SK-N-SH treated with all-trans-retinoic acid at 6 μM for 48 hours (cell line): ENCODE data around the gene GPRIN1.
"Not testable (repeated sequence)": the region's sequence is repeated elsewhere in the genome, so short reads cannot be mapped to it uniquely, and the experiment has no call there.

Experiments used
- ATAC-seq: fragments of 200-7000 bp; cut with Tn5 transposase; 3 replicates; pipeline ENCODE4 v1.9.1; 2020; ENCODE audit warnings: mild to moderate bottlenecking, moderate library complexity
- BACH2 ChIP-seq: fragments of 250-450 bp; sonication (Bioruptor Pico); IDR thresholded peaks from 2 replicates; pipeline ENCODE4 v1.9.0; 2021; ENCODE audit warnings: mild to moderate bottlenecking, borderline replicate concordance
- CSDC2 ChIP-seq: fragments of 250-450 bp; sonication (Bioruptor Pico); IDR thresholded peaks from 2 replicates; pipeline ENCODE4 v1.5.0; 2020; ENCODE audit warnings: mild to moderate bottlenecking, moderate library complexity
- ESRRG ChIP-seq: fragments of 250-450 bp; sonication (Bioruptor Pico); IDR thresholded peaks from 2 replicates; pipeline ENCODE4 v1.6.1; 2021; ENCODE audit warnings: mild to moderate bottlenecking
- GLIS3 ChIP-seq: fragments of 250-450 bp; sonication (Bioruptor Pico); IDR thresholded peaks from 2 replicates; pipeline ENCODE4 v1.5.0; 2020; ENCODE audit warnings: mild to moderate bottlenecking, moderate library complexity
- ISL1 ChIP-seq: fragments of 250-450 bp; sonication (Bioruptor Pico); IDR thresholded peaks from 2 replicates; pipeline ENCODE4 v2.1.2; 2022; ENCODE audit warnings: mild to moderate bottlenecking, moderate library complexity
- OSR1 ChIP-seq: fragments of 250-450 bp; sonication (Bioruptor Pico); IDR thresholded peaks from 2 replicates; pipeline ENCODE4 v1.8.0; 2022; ENCODE audit warnings: moderate library complexity, mild to moderate bottlenecking, inconsistent platforms
- PPARA ChIP-seq: fragments of 250-450 bp; sonication (Bioruptor Pico); IDR thresholded peaks from 2 replicates; pipeline ENCODE4 v1.5.0; 2020; ENCODE audit warnings: mild to moderate bottlenecking, borderline replicate concordance
- RARB ChIP-seq: fragments of 250-450 bp; sonication (Bioruptor Pico); IDR thresholded peaks from 2 replicates; pipeline ENCODE4 v1.8.0; 2021; ENCODE audit warnings: mild to moderate bottlenecking, moderate library complexity
- SNAI2 ChIP-seq: fragments of 250-450 bp; sonication (Bioruptor Pico); IDR thresholded peaks from 2 replicates; pipeline ENCODE4 v1.5.0; 2020; ENCODE audit warnings: mild to moderate bottlenecking, moderate library complexity
- TCF4 ChIP-seq: fragments of 250-450 bp; sonication (Bioruptor Pico); IDR thresholded peaks from 2 replicates; pipeline ENCODE4 v1.8.0; 2021; ENCODE audit warnings: mild to moderate bottlenecking, moderate library complexity, borderline replicate concordance
- TOX ChIP-seq: fragments of 250-450 bp; sonication (Bioruptor Pico); IDR thresholded peaks from 2 replicates; pipeline ENCODE4 v1.8.0; 2021; ENCODE audit warnings: mild to moderate bottlenecking, moderate library complexity, borderline replicate concordance
- ZC3H10 ChIP-seq: fragments of 250-450 bp; sonication (Bioruptor Pico); IDR thresholded peaks from 2 replicates; pipeline ENCODE4 v1.5.1; 2021; ENCODE audit warnings: mild to moderate bottlenecking, moderate library complexity
- ZFP3 ChIP-seq: fragments of 250-450 bp; sonication (Bioruptor Pico); IDR thresholded peaks from 2 replicates; pipeline ENCODE4 v1.5.0; 2020; ENCODE audit warnings: mild to moderate bottlenecking, moderate library complexity
- ZFP30 ChIP-seq: fragments of 450-650 bp; formaldehyde crosslinking; IDR thresholded peaks from 2 replicates; pipeline ENCODE4 v1.5.0; 2022; ENCODE audit warnings: mild to moderate bottlenecking, moderate library complexity
- ZNF565 ChIP-seq: fragments of 450-650 bp; formaldehyde crosslinking; conservative IDR thresholded peaks from 2 replicates; pipeline ENCODE4 v1.5.0; 2020; ENCODE audit warnings: low read depth, mild to moderate bottlenecking, moderate library complexity
- ZNF70 ChIP-seq: fragments of 450-650 bp; formaldehyde crosslinking; IDR thresholded peaks from 2 replicates; pipeline ENCODE4 v1.5.0; 2020; ENCODE audit warnings: mild to moderate bottlenecking, moderate library complexity
- ZNF8 ChIP-seq: fragments of 450-650 bp; formaldehyde crosslinking; IDR thresholded peaks from 2 replicates; pipeline ENCODE4 v1.5.0; 2020; ENCODE audit warnings: mild to moderate bottlenecking, moderate library complexity
- TF ChIP-seq, protein P1 (sequence below): fragments of 250-450 bp; sonication (Bioruptor Pico); IDR thresholded peaks from 2 replicates; pipeline ENCODE4 v1.5.1; 2020; ENCODE audit warnings: low read depth, mild to moderate bottlenecking, moderate library complexity
- TF ChIP-seq, protein P2 (sequence below): fragments of 250-450 bp; sonication (Bioruptor Pico); IDR thresholded peaks from 2 replicates; pipeline ENCODE4 v1.8.0; 2021; ENCODE audit warnings: low read depth, mild to moderate bottlenecking, moderate library complexity, borderline replicate concordance
- TF ChIP-seq, protein P3 (sequence below): fragments of 250-450 bp; sonication (Bioruptor Pico); IDR thresholded peaks from 2 replicates; pipeline ENCODE4 v1.5.1; 2021; ENCODE audit warnings: mild to moderate bottlenecking, moderate library complexity
- TF ChIP-seq, protein P4 (sequence below): fragments of 250-450 bp; sonication (Bioruptor Pico); IDR thresholded peaks from 2 replicates; pipeline ENCODE4 v1.8.0; 2020; ENCODE audit warnings: mild to moderate bottlenecking, moderate library complexity, borderline replicate concordance
- TF ChIP-seq, protein P5 (sequence below): fragments of 250-450 bp; sonication (Bioruptor Pico); IDR thresholded peaks from 2 replicates; pipeline ENCODE4 v1.5.0; 2020; ENCODE audit warnings: mild to moderate bottlenecking, moderate library complexity

Gene GPRIN1

DNA sequence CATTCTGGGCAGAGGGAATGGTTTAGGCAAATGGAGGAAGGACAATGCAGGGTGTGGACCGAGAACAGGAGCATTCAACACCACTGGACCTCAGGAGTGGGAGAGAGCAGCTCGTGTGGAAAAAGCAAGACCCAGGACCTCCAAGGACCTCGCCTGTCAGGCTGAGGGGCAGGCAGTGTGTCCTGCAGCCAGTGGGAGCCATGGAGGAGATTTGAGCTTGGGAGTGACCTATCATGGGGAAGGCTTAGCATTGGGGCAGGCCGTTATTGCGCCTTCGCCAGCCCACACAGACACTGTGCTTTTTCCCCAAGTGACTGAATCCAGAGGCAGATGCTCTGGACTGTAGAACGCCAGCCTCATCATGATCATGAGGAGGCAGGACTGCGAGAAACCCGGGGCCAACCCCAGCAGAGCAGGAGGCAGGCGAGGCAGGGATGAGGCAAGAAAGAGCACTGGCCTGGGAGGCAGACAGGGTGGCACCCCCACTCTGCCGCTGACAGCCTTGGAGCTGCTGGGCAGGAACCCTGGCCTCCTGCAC lies 57.6 kb downstream of the GPRIN1 start (continued):
- TF ChIP-seq GLIS3: no peak

DNA sequence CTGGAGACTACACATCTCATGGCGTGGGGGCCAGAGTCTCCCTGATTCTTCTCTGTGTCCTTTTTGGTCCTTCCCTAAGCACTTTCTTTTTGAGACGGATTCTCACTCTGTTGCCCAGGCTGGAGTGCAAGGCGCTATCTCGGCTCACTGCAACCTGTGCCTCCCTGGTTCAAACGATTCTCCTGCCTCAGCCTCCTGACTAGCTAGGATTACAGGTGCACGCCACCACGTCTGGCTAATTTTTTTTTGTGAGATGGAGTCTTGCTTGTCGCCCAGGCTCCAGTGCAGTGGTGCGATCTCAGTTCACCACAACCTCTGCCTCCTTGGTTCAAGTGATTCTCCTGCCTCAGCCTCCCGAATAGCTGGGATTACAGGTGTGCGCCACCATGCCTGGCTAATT lies 59.0 kb downstream of the GPRIN1 start:
- ATAC-seq: not testable (repeated sequence)

DNA sequence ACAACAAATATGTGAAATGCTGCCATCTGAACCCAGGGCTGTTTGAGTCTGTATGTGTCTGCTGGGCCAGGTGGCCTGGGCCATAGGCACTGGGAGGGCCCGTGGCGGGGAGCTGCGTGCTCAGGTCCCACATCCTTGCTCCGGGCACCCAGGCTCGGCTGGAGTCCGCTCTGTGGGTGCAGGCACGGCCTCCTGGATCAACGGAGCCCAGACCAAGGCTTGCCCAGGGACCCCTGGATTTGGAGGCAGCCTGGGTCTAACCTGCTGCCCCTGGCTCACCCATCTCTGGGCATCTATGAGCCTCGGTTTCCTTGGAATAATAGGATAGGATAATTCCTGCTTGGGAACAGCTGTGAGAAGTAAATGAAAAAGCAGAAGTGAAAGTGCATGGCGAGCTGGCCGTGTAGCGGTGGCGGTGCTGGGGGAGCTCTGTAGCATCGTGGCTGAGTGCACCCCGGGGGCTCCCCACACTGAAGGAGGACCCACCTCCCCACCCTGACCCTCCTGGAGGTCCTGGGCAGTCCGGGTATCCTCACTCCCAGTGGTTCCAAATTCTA lies 59.6 kb downstream of the GPRIN1 start:
- no peak for ATAC-seq
- TF ChIP-seq BACH2 (CRISPR knock-in tag): no peak
- TF ChIP-seq, protein P1, sequence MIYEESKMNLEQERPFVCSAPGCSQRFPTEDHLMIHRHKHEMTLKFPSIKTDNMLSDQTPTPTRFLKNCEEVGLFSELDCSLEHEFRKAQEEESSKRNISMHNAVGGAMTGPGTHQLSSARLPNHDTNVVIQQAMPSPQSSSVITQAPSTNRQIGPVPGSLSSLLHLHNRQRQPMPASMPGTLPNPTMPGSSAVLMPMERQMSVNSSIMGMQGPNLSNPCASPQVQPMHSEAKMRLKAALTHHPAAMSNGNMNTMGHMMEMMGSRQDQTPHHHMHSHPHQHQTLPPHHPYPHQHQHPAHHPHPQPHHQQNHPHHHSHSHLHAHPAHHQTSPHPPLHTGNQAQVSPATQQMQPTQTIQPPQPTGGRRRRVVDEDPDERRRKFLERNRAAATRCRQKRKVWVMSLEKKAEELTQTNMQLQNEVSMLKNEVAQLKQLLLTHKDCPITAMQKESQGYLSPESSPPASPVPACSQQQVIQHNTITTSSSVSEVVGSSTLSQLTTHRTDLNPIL (CRISPR knock-in tag): no peak
- TF ChIP-seq, protein P2, sequence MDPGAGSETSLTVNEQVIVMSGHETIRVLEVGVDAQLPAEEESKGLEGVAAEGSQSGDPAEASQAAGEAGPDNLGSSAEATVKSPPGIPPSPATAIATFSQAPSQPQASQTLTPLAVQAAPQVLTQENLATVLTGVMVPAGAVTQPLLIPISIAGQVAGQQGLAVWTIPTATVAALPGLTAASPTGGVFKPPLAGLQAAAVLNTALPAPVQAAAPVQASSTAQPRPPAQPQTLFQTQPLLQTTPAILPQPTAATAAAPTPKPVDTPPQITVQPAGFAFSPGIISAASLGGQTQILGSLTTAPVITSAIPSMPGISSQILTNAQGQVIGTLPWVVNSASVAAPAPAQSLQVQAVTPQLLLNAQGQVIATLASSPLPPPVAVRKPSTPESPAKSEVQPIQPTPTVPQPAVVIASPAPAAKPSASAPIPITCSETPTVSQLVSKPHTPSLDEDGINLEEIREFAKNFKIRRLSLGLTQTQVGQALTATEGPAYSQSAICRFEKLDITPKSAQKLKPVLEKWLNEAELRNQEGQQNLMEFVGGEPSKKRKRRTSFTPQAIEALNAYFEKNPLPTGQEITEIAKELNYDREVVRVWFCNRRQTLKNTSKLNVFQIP (CRISPR knock-in tag): no peak
- TF ChIP-seq, protein P3, sequence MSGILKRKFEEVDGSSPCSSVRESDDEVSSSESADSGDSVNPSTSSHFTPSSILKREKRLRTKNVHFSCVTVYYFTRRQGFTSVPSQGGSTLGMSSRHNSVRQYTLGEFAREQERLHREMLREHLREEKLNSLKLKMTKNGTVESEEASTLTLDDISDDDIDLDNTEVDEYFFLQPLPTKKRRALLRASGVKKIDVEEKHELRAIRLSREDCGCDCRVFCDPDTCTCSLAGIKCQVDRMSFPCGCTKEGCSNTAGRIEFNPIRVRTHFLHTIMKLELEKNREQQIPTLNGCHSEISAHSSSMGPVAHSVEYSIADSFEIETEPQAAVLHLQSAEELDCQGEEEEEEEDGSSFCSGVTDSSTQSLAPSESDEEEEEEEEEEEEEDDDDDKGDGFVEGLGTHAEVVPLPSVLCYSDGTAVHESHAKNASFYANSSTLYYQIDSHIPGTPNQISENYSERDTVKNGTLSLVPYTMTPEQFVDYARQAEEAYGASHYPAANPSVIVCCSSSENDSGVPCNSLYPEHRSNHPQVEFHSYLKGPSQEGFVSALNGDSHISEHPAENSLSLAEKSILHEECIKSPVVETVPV (CRISPR knock-in tag): no peak
- TF ChIP-seq TOX (CRISPR knock-in tag): no peak
- TF ChIP-seq ZFP3: no peak
- no peak for TF ChIP-seq ZC3H10
- no peak for TF ChIP-seq ZNF70 (CRISPR knock-in tag)
- TF ChIP-seq SNAI2 (CRISPR knock-in tag): no peak
- no peak for TF ChIP-seq RARB
- no peak for TF ChIP-seq ZFP30
- no peak for TF ChIP-seq PPARA (CRISPR knock-in tag)
- no peak for TF ChIP-seq CSDC2 (CRISPR knock-in tag)
- TF ChIP-seq ZNF8: no peak
- TF ChIP-seq, protein P4, sequence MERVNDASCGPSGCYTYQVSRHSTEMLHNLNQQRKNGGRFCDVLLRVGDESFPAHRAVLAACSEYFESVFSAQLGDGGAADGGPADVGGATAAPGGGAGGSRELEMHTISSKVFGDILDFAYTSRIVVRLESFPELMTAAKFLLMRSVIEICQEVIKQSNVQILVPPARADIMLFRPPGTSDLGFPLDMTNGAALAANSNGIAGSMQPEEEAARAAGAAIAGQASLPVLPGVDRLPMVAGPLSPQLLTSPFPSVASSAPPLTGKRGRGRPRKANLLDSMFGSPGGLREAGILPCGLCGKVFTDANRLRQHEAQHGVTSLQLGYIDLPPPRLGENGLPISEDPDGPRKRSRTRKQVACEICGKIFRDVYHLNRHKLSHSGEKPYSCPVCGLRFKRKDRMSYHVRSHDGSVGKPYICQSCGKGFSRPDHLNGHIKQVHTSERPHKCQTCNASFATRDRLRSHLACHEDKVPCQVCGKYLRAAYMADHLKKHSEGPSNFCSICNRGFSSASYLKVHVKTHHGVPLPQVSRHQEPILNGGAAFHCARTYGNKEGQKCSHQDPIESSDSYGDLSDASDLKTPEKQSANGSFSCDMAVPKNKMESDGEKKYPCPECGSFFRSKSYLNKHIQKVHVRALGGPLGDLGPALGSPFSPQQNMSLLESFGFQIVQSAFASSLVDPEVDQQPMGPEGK: no peak
- TF ChIP-seq, all 23 proteins: peak for 0

DNA sequence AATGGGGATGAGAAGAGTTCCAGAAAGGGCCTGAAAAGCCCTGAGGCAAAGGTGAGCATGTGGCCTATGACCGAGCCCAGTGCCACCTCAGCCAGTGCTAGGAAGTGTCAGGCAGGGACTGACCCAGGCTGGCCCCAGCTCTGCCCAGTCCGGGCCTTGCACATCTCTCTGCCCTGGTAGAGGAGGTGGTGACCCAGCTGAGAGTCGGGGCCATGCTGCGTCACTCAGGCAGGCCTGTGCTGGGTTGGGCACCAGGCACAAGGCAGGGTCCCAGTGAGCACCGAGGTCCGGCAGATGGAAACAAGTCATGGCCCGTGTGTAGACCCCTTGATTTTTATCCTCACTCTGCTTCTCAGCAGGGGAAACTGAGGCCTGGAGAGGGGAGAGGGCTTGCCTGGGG lies 60.1 kb downstream of the GPRIN1 start:
- no peak for ATAC-seq
- no peak for TF ChIP-seq ESRRG
- TF ChIP-seq, protein P5, sequence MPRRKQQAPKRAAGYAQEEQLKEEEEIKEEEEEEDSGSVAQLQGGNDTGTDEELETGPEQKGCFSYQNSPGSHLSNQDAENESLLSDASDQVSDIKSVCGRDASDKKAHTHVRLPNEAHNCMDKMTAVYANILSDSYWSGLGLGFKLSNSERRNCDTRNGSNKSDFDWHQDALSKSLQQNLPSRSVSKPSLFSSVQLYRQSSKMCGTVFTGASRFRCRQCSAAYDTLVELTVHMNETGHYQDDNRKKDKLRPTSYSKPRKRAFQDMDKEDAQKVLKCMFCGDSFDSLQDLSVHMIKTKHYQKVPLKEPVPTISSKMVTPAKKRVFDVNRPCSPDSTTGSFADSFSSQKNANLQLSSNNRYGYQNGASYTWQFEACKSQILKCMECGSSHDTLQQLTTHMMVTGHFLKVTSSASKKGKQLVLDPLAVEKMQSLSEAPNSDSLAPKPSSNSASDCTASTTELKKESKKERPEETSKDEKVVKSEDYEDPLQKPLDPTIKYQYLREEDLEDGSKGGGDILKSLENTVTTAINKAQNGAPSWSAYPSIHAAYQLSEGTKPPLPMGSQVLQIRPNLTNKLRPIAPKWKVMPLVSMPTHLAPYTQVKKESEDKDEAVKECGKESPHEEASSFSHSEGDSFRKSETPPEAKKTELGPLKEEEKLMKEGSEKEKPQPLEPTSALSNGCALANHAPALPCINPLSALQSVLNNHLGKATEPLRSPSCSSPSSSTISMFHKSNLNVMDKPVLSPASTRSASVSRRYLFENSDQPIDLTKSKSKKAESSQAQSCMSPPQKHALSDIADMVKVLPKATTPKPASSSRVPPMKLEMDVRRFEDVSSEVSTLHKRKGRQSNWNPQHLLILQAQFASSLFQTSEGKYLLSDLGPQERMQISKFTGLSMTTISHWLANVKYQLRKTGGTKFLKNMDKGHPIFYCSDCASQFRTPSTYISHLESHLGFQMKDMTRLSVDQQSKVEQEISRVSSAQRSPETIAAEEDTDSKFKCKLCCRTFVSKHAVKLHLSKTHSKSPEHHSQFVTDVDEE (CRISPR knock-in tag): no peak
- no peak for TF ChIP-seq TOX (CRISPR knock-in tag)
- TF ChIP-seq GLIS3: no peak
- TF ChIP-seq ZNF8: no peak
- no peak for TF ChIP-seq ZFP3
- TF ChIP-seq ZNF70 (CRISPR knock-in tag): no peak
- TF ChIP-seq OSR1 (CRISPR knock-in tag): no peak
- no peak for TF ChIP-seq SNAI2 (CRISPR knock-in tag)
- TF ChIP-seq PPARA (CRISPR knock-in tag): no peak
- TF ChIP-seq, protein P2 (CRISPR knock-in tag): no peak
- no peak for TF ChIP-seq RARB
- TF ChIP-seq TCF4 (CRISPR knock-in tag): no peak
- no peak for TF ChIP-seq CSDC2 (CRISPR knock-in tag)
- TF ChIP-seq ZC3H10: no peak
- TF ChIP-seq BACH2 (CRISPR knock-in tag): no peak
- no peak for TF ChIP-seq ISL1 (CRISPR knock-in tag)
- TF ChIP-seq ZNF565 (CRISPR knock-in tag): no peak
- TF ChIP-seq ZFP30: no peak
